ENCODE results near the gene CCDC57.

DNA sequence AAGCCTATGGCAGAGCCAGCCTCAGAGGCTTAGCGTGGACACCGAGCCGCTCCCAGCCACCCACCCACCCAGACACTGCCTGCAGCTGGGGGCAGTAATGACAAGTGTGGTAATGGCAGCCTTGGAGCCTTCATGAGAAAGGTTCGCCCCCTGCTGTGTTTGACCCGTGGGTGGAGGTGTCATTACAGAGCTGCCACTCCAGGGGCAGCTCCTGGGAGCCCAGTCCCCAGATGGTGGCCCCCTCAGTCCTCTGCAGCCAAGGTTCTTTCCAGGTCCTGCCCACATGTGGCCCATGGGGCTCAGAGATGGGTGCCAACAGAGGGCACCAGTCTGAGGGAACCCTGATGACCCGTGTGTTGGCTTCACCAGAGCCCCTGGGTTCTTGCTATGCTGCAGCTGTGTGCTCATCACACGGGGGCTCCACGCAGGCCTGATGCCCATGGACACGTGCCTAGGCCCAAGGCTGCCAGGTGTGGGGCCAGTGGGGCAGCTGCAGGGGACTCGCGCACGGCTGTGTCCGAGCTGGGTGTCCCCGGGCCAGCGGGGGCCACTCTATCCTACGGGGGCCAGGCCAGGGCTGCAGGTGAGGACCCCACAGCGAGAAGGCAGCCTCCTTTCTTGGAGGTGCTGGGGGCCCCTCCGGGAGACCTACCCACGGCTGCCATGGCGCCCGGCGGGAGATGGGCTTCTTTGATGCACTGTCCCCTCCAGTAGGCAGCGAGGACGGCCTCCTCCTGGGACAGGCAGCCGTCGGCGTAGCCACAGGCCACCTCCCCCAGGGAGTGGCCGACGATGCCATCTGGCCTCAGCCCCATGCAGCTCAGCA is 122.7 kb downstream of the CCDC57 start:
- TF ChIP-seq POLR2A (IDR thresholded peaks at IDR 0.05), result no peak
- TF ChIP-seq, protein P1, sequence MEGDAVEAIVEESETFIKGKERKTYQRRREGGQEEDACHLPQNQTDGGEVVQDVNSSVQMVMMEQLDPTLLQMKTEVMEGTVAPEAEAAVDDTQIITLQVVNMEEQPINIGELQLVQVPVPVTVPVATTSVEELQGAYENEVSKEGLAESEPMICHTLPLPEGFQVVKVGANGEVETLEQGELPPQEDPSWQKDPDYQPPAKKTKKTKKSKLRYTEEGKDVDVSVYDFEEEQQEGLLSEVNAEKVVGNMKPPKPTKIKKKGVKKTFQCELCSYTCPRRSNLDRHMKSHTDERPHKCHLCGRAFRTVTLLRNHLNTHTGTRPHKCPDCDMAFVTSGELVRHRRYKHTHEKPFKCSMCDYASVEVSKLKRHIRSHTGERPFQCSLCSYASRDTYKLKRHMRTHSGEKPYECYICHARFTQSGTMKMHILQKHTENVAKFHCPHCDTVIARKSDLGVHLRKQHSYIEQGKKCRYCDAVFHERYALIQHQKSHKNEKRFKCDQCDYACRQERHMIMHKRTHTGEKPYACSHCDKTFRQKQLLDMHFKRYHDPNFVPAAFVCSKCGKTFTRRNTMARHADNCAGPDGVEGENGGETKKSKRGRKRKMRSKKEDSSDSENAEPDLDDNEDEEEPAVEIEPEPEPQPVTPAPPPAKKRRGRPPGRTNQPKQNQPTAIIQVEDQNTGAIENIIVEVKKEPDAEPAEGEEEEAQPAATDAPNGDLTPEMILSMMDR (IDR thresholded peaks at IDR 0.05), result no peak
- no peak for TF ChIP-seq POLR2AphosphoS5 (IDR thresholded peaks at IDR 0.05)
- TF ChIP-seq EP300 (IDR thresholded peaks at IDR 0.05; ENCODE audit: low read depth), result no peak

All from transverse colon (tissue), 4 donors.